Measurements from ENCODE around the gene ACBD6. TPM values are rescaled to one million over a fixed set of nuclear protein-coding genes. Genes with fewer than 3 reads are reported as not detected.

The ACBD6 gene
- total and polyA plus RNA-seq, 10 of the 15 experiments (the other 5 are each of a cell fraction or from before 2014, with no cell fraction given) = 15.0 to 67.3 (median 55.0) TPM

- SMC1A ChIA-PET (ENCODE audit: uncharacterized antibody, unreplicated experiment) = no interaction called here
- Histone ChIP-seq H3K4me1 (ENCODE audit: control insufficient read depth, insufficient read depth, low read length) (no peaks in the 10 kb centered on the region), H3K9me3 (replicated peaks; ENCODE audit: control insufficient read depth, insufficient read depth, low read length) (no peaks in the 10 kb centered on the region), H3K36me3 (ENCODE audit: control insufficient read depth in 2 of 2, insufficient read depth in 2 of 2, low read length in 1 of 2) (peaks cover 2 to 8% of the 10 kb centered on the region in 2 experiments; a peak in 2 of 4 replicates), H3K27ac (ENCODE audit: control insufficient read depth, insufficient read depth) (no peak overlapping the region), H3K79me2 (ENCODE audit: control insufficient read depth, insufficient read depth, low read length) (no peaks in the 10 kb centered on the region), H3K27me3 (replicated peaks in 1 of 2; ENCODE audit: control insufficient read depth in 2 of 2, insufficient read depth in 2 of 2, low read length in 1 of 2) (no peaks in the 10 kb centered on the region), H3K4me2 (ENCODE audit: control insufficient read depth, insufficient read depth) (no peak overlapping the region), H4K20me1 (ENCODE audit: control insufficient read depth, insufficient read depth) (no peaks in the 10 kb centered on the region), H3K4me3 (no peak overlapping the region), H3K9ac (ENCODE audit: control insufficient read depth, insufficient read depth, low read length) (no peak overlapping the region), H2AFZ (ENCODE audit: control insufficient read depth, low read depth, low read length) (no peak overlapping the region)
- WGBS (ENCODE audit: insufficient coverage, insufficient replicate concordance, low lambda C conversion rate, missing lambda C conversion rate) = 100% methylated on average over 4 of the region's 4 CpGs
- TF ChIP-seq RCOR1 (conservative IDR thresholded peaks at IDR 0.05; ENCODE audit: low read depth, low read length) = no peak
- no peak for TF ChIP-seq YBX1 (IDR thresholded peaks at IDR 0.05)
- no peak for TF ChIP-seq TBL1XR1 (IDR thresholded peaks at IDR 0.05; ENCODE audit: low read depth, low read length)
- TF ChIP-seq MYC (IDR thresholded peaks at IDR 0.05; ENCODE audit: insufficient read depth, insufficient read length, insufficient replicate concordance, low read length, severe bottlenecking) = no peak
- RAD21 ChIA-PET (ENCODE audit: unreplicated experiment) = no interaction called here
- DNase-seq (ENCODE audit: low read depth, low spot score) = no peak
- BruUV-seq (replicated peaks) = no TSS peak
- in situ Hi-C loops (cut with MboI) (no loop called here), intact Hi-C loops (cut with micrococcal nuclease; ENCODE audit: unreplicated experiment) (no loop called here)
- FAIRE-seq = no peak
- CTCF ChIA-PET = no interaction called here
- POLR2A ChIA-PET = no interaction called here
- no peak for ATAC-seq
Measured at GRCh38 chr1:180272395-180272794, 230.0 kb downstream of the ACBD6 start.

DNA sequence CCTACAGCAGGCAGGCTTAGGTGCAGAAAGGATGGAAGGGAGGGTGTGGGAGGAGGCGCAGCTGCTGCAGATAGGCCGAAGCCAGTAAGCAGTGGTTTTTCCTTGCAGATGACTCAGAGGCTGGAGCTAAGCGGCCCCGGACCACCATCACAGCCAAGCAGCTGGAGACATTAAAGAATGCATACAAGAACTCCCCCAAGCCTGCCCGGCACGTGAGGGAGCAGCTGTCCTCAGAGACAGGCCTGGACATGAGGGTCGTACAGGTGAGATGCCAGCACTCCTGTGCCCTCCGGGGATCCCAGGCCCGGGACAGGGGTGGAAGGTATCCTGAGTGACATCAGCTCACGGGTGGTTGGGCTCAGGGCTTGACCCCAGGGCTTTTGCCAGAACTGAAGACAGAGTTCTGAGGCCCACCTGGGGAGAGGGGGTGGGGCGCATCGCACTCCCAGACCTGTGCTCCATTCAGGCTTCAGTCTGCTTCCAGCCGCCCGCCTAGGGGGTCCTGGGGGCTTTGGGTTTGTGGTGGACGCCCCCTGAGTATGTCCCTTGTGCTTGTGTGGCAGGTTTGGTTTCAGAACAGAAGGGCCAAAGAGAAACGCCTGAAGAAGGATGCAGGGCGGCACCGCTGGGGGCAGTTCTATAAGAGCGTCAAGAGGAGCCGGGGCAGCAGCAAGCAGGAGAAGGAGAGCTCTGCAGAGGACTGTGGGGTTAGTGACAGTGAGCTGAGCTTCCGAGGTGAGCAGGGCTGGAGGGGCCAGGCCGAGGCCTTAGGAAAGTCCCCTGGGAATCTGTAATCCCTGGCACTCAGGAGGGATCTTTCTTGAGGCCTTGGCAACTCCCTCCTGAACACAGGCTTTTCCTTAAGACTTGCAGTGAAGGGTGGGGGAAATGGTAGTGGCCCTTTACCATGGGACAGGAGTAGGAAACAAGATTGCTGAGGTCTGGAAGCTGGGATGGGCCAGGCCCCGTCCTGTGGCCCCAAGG is 230.8 kb downstream of the ACBD6 start:
- POLR2A ChIA-PET = no interaction called here
- WGBS (ENCODE audit: insufficient coverage, insufficient replicate concordance, low lambda C conversion rate, missing lambda C conversion rate) = 90% methylated on average over 23 of the region's 23 CpGs
- no peak overlapping the region for H3K27ac ChIP-seq (ENCODE audit: control insufficient read depth, insufficient read depth)
- TF ChIP-seq TARDBP (IDR thresholded peaks at IDR 0.05; ENCODE audit: borderline replicate concordance) (no peak), CBX3 (IDR thresholded peaks at IDR 0.05; ENCODE audit: borderline replicate concordance, low read depth) (no peak), NR2C2 (IDR thresholded peaks at IDR 0.05; ENCODE audit: borderline replicate concordance, control insufficient read depth, insufficient read length, low read depth) (no peak), HCFC1 (IDR thresholded peaks at IDR 0.05; ENCODE audit: low read length) (no peak), ELK1 (IDR thresholded peaks at IDR 0.05; ENCODE audit: low read depth, low read length) (no peak), ZBTB4 (CRISPR knock-in tag; IDR thresholded peaks at IDR 0.05) (no peak), RBBP5 (conservative IDR thresholded peaks at IDR 0.05) (no peak)

More for the DNA sequence above, 230.8 kb downstream of the ACBD6 start:
- ChIA-PET CTCF (interaction anchor here (1.1 kb wide), 1 partner anchor 206 kb away, joined by 5 read pairs; no protein-coding TSS in a partner anchor), RAD21 (ENCODE audit: unreplicated experiment) (no interaction called here), SMC1A (ENCODE audit: uncharacterized antibody, unreplicated experiment) (no interaction called here)
- H3K27me3 ChIP-seq (replicated peaks in 1 of 2; ENCODE audit: control insufficient read depth in 2 of 2, insufficient read depth in 2 of 2, low read length in 1 of 2) = no peaks in the 10 kb centered on the region
- no peak overlapping the region for H3K4me2 ChIP-seq (ENCODE audit: control insufficient read depth, insufficient read depth)
- H3K79me2 ChIP-seq (ENCODE audit: control insufficient read depth, insufficient read depth, low read length) = no peaks in the 10 kb centered on the region
- DNase-seq (ENCODE audit: low read depth, low spot score) (no peak), ATAC-seq (no peak), FAIRE-seq (no peak)
- H2AFZ ChIP-seq (ENCODE audit: control insufficient read depth, low read depth, low read length) = no peak overlapping the region
- no peaks in the 10 kb centered on the region for H4K20me1 ChIP-seq (ENCODE audit: control insufficient read depth, insufficient read depth)
- H3K9ac ChIP-seq (ENCODE audit: control insufficient read depth, insufficient read depth, low read length) = no peak overlapping the region
- no peak overlapping the region for H3K4me3 ChIP-seq
- no peaks in the 10 kb centered on the region for H3K4me1 ChIP-seq (ENCODE audit: control insufficient read depth, insufficient read depth, low read length)
- BruUV-seq (replicated peaks) = no TSS peak
- in situ Hi-C loops (cut with MboI) = no loop called here
- H3K9me3 ChIP-seq (replicated peaks; ENCODE audit: control insufficient read depth, insufficient read depth, low read length) = no peaks in the 10 kb centered on the region
- peaks cover 2 to 8% of the 10 kb centered on the region in 2 experiments; a peak in 2 of 4 replicates for H3K36me3 ChIP-seq (ENCODE audit: control insufficient read depth in 2 of 2, insufficient read depth in 2 of 2, low read length in 1 of 2)
- intact Hi-C loops (cut with micrococcal nuclease; ENCODE audit: unreplicated experiment) = no loop called here

All from GM12878 (cell line).